Tibial nerve (tissue), 4 donors: Measurements from ENCODE around the gene PARD3B.

Experiments used
- CTCF ChIP-seq, 5 experiments: fragments of 200-600 bp in 3 of 5; fragments of 450-650 bp in 2 of 5; sonication (generic) in 3 of 5; IDR thresholded peaks; one replicate each; pipeline ENCODE4 v1.5.1; 2016 to 2019; ENCODE audit warnings: antibody characterized with exemption in 5 of 5, mild to moderate bottlenecking in 3 of 5, moderate library complexity in 2 of 5
- EP300 ChIP-seq, 2 donors: sonication (generic); formaldehyde crosslinking; IDR thresholded peaks; one replicate each; pipeline ENCODE4 v1.6.1; 2017; ENCODE audit warnings: antibody characterized with exemption in 2 of 2, mild to moderate bottlenecking in 1 of 2

- TF ChIP-seq CTCF (IDR thresholded peaks at IDR 0.05) (no peak), EP300 (IDR thresholded peaks at IDR 0.05) (no peak)
These were observed 161.7 kb downstream of the PARD3B start for GRCh38 chr2:204706939-204707338.
